Vagina (tissue), 2 donors: ENCODE results near the gene PLA2R1.

Experiments used
- CTCF ChIP-seq, 3 experiments: fragments of 450-650 bp in 2 of 3; fragments of 200-600 bp in 1 of 3; sonication (generic) in 1 of 3; IDR thresholded peaks; one replicate each; pipeline ENCODE4 v1.5.1; 2017 to 2019; ENCODE audit warnings: antibody characterized with exemption in 3 of 3, mild to moderate bottlenecking in 2 of 3, moderate library complexity in 2 of 3
- POLR2AphosphoS5 ChIP-seq, 2 donors: sonication (generic); formaldehyde crosslinking; IDR thresholded peaks; one replicate each; pipeline ENCODE4 v1.9.0; 2017; ENCODE audit warnings: antibody characterized with exemption in 2 of 2, mild to moderate bottlenecking in 2 of 2, low read depth in 1 of 2; ENCODE audit not compliant: insufficient read depth in 1 of 2

DNA sequence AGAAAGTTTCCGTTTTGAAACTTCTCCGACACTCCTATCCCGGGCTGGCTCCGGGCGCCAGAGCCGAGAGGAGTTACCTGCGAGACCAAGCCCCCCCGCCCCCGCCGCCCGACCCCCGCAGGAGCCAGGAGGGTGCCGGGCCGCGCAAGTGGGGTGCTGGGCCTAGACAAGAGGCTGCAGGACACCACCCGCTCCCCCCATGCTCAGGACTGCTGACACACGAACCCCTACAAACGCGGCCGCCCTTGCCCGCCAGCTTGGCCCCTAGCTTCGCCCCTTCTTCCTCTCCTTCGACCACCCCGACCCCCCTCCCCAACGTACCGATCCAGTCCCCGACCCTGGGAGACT is 497 bp downstream of the PLA2R1 start:
- TF ChIP-seq CTCF (IDR thresholded peaks at IDR 0.05) (no peak), POLR2AphosphoS5 (IDR thresholded peaks at IDR 0.05; ENCODE audit: insufficient read depth in 1 of 2, low read depth in 1 of 2) (no peak)
